ENCODE results near the gene PHETA1.

Gene PHETA1

DNA sequence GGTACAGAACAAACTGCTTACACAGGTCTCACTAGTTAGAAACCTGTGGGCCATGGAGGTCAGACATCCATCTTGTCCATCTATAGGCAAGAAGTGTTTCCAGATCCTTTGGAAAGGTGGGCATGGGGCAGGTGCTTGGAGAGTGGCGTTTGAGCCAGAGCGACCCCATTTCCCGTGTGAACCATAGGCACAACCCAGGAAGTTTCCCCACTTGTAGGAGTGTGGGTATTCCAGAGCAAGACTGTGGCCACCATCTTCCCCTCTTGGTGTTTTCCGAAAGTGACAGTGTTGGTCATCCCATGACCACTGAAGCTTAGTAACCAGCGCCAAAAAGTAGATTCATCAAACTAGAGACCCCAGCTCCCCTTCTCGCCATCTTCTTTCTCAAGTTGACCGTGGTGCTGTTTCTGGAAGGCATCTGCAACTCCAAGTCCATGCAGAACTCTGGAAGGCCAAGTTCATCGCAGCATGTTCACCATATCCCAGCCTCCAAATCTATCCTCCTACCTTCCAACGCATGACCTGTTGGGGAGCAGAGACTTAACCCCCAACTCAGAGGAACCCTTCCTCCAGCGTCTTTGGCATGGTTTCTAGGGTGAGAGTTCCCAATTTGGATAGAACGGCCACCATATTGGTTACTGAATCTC lies 19.7 kb downstream of the PHETA1 start:
- no peaks in the 10 kb centered on the region; the same call in 1 of the 2 replicates for H3K9me3 ChIP-seq
- TF ChIP-seq CTCF (IDR thresholded peaks at IDR 0.05; ENCODE audit: low read depth, low read length): no peak

DNA sequence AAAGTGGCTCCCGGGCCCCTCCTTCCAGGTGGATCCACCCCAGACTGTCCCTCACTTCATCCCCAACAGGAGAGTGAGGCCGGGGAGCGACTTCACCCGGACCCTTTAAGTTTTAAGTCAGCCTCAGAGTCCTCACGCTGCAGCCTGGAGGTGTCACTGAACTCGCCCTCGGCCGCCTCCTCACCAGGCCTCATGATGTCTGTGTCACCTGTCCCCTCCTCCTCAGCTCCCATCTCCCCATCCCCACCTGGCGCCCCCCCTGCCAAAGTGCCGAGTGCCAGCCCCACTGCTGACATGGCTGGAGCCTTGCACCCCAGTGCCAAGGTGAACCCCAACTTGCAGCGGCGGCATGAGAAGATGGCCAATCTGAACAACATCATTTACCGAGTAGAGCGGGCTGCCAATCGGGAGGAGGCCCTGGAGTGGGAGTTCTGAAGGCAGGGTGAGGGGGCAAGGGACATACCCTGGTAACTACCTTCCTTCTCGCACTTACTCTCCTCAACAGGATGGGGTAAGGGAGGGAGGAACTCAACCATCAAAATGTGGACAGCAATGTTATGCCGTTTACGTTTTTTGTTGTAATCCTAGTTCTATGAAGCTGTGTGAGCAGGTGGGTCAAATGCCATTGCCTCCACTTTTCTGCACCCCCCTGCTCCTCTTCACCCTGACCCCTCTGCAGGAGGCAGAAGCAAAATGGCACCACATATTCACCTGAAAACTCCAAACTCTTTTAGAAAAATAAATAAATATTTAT lies 20.8 kb downstream of the PHETA1 start:
- no peak for DNase-seq
- Histone ChIP-seq H3K27me3 (no peaks in the 10 kb centered on the region), H3K36me3 (no peaks in the 10 kb centered on the region), H3K4me1 (no peaks in the 10 kb centered on the region), H3K4me3 (ENCODE audit: low read depth, low read length) (no peak overlapping the region), H3K9me3 (no peaks in the 10 kb centered on the region; the same call in 1 of the 2 replicates)
- no peak for TF ChIP-seq CTCF (IDR thresholded peaks at IDR 0.05; ENCODE audit: low read depth, low read length)

More for the DNA sequence above, 19.7 kb downstream of the PHETA1 start:
- H3K27me3 ChIP-seq: no peaks in the 10 kb centered on the region
- H3K36me3 ChIP-seq: no peaks in the 10 kb centered on the region
- no peaks in the 10 kb centered on the region for H3K4me1 ChIP-seq
- H3K4me3 ChIP-seq (ENCODE audit: low read depth, low read length): no peak overlapping the region
- DNase-seq: no peak

DNA sequence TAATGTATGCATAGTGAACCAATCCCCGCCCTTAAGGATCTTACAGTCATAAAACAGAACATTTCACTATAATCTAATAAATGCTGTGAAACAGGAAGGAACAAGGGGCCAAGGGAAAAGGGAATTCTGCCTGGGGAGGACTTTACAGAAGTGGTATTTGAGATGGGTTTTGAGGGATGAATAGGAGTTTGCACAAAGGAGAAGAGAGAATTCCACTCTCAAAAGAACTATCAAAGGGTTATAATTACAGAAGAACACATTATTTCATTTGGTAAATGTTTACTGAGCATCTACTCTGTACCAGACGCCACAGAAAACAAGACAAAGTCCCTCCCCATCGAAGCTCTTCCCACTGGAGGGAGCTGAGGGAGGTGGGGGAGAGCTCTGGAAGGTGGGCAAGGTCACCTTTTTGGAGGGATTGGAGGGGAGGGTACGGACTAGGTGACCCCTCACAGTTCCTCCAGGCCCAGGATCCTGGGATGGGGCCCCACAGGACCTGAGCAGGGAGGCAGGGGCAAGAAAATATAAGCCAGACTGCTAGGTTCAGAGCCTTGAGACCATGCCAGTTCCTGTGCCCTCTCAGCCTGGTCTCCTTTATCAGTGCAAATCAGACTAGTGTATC lies 24.5 kb downstream of the PHETA1 start:
- Histone ChIP-seq H3K4me1 (no peaks in the 10 kb centered on the region), H3K9me3 (no peaks in the 10 kb centered on the region; the same call in 1 of the 2 replicates), H3K36me3 (no peaks in the 10 kb centered on the region), H3K4me3 (ENCODE audit: low read depth, low read length) (no peak overlapping the region), H3K27me3 (no peaks in the 10 kb centered on the region)
- TF ChIP-seq CTCF (IDR thresholded peaks at IDR 0.05; ENCODE audit: low read depth, low read length): no peak
- no peak for DNase-seq

DNA sequence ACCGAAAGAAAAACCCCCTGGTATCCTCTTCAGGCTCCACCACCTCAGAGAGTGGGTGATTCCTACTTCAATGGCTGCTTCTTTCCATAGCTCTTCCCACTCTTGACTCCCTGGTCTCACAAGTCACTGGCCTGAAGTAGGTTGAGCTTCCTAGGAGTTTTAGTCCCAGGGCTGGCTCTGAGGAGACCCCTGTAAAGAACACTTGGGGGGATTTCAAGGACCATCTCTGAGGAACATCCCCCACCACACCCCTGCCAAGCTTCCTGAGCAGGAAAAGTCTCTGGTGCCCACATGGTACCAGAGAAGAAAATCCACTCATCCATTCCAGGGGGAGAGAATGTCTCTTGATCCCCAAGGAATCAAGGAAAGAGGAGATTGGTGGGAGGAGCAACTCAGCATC lies 25.7 kb downstream of the PHETA1 start:
- H3K27me3 ChIP-seq: no peaks in the 10 kb centered on the region
- H3K36me3 ChIP-seq: no peaks in the 10 kb centered on the region
- no peak for TF ChIP-seq CTCF (IDR thresholded peaks at IDR 0.05; ENCODE audit: low read depth, low read length)
- no peaks in the 10 kb centered on the region for H3K4me1 ChIP-seq
- H3K9me3 ChIP-seq: no peaks in the 10 kb centered on the region; the same call in 1 of the 2 replicates
- H3K4me3 ChIP-seq (ENCODE audit: low read depth, low read length): no peak overlapping the region
- DNase-seq: no peak

DNA sequence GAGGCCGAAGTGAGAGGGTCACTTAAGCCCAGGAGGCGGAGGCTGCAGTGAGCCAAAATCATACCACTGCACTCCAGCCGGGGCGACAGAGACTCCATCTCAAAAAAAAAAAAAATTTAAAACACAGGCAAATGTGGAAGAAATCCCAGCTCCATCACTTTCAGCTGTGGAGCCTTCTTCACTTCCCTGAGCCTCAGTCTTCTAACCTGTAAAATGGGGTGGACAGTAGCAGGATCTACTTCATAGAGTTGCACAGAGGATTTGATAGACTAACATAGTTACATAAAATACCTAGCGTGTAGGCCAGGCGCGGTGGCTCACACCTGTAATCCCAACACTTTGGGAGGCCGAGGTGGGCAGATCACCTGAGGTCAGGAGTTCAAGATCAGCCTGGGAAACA lies 26.5 kb downstream of the PHETA1 start:
- no peak for TF ChIP-seq CTCF (IDR thresholded peaks at IDR 0.05; ENCODE audit: low read depth, low read length)
- no peaks in the 10 kb centered on the region for H3K36me3 ChIP-seq
- no peak overlapping the region for H3K4me3 ChIP-seq (ENCODE audit: low read depth, low read length)
- no peaks in the 10 kb centered on the region for H3K9me3 ChIP-seq
- no peak for DNase-seq
- no peaks in the 10 kb centered on the region for H3K27me3 ChIP-seq
- H3K4me1 ChIP-seq: no peaks in the 10 kb centered on the region
